DLD1 (cell line): ENCODE results near the gene NSD2.
"Not testable (repeated sequence)": the region's sequence is repeated elsewhere in the genome, so short reads cannot be mapped to it uniquely, and the experiment has no call there.

Experiments
- in situ Hi-C: cut with HindIII; loops from 2 replicates; pipeline ENCODE4 v1.10.0; 2017; ENCODE audit warnings: low sequenced_read_pairs

Gene NSD2

DNA sequence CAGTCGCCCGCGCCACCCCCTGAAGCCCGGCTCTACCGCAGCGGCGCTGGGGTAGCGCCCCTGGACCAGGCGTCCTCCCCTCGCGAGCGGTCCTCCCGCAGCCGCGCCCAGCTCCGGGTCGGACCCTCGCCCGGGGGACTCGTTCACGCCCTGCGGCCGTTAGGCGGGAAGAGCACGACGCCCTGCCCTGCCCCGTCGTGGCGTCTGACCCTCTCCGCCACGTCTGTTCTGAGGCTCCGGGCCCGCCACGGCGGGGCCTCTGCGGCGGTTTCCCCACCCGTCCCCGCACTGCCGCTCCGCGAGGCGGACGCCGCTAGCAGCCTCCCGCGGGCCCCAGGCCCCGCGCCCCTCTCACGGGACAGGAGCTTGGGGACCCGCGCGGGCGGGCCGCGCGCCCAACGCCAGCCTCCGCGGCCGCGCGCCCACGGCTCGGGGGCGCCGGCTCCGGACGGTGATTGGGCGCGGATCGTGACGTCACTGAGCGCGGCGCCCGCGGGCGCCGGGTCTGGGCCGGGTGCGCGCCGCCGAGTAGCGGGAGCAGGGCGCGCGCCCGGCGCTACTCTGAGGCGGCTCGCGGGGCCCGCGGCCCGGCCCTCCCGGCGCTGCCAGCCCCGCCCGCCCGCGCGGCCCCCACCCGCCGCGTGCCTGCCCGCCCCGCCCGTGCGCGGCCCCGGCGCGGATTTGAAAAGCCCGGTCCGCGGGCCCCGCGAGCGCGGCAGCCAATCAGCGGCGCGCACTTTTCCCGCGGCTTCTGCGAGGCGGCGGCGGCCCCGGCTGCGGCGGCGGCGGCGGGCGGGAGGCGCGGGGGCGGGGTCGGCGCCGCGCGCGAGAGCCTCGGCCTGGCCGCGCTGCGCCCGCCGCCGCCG lies at the start of gene NSD2:
Gene NSD2, plus strand, starts transcription at position 816 of the 866 bp plus-strand sequence. CDS start 29,262 bp downstream, outside the sequence.
- in situ Hi-C loops: no loop called here

DNA sequence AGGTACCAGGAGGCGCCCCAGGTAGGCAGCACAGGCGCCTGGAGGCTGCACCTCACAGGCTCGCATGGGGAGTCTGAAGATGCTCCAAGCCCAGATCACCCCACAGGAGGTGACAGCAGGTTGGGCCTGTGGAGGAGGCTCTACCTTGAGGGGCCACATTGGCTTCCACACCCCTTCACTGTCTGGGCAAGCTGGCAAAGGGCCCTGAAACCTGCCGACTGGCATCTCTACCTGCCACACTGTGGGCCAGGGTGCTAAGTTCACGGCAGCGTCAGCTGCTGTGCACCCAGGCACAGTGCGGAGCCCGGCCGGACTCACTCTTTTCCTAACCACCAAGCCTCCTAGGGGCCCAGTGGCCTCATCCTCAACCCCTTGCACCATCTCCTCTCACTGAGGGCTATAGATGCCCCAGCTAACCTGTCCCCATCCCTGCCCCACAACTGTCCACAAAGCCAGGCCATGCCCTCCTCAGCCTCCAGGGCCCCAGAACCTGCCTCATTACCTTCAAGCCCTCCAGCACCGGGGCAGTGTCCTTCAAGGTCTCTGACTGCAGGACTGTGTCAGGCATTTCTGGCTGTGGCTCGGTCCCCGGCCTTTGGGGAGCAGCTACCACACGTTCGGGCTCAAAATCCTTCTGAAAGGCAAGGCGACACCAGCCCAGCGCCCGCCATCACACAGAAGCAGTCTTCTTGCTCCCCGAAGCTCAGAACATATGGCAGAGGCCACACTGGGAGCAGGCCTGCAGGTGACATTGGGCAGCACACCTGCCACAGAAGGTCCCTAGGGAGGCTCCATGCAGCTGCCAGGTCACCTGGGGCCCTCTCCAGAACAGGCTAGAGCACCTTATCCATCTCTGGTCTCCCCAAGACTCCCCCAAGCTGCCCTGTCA lies 49.3 kb upstream of the NSD2 start:
- in situ Hi-C loops: no loop called here

DNA sequence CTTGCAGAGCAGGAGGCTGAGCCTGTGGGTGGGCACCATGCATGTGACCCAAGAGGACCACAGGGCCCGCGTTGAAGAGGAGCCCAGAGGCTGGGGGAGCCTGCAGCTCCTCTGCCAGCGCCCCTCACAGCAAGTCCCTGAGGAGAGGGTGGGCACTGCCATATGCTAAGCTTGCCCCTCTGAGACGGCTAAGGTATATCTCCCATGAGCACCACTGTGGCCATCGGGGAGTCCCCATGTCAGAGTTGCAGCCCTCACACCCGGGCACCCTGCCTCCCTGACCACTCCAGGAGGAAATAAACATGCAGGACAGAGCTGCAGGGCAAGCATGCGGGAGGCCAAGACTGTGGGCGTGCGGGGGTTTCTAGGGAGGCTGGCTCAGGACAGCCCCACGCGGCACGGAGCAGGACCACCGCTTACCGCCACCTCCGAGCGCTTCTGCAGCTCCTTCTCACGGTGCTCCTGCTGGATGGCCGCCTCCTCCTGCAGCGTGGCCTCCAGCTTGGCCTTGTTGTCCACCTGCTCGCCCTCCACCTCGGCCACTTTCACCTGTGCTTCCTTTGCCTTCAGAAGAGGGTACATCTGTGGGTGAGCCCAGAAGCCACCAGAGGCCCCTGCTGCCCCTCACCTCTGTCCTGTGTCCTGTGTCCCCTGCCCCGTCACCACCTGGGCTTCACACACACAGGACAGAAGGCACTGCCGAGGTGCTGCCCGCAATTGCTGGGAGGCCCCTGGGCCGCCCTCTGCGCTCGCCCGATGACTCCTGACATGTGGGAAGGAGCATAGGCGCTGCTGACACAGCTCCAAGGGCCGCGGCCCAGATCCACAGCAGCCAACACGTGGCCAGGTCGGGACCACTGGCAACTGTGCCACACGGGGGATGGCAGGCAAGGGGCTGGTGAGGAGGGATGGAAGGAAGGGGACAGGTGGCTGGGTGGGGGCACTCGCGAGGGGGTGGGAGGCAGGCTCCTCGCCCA lies 48.3 kb upstream of the NSD2 start:
- in situ Hi-C loops: no loop called here

DNA sequence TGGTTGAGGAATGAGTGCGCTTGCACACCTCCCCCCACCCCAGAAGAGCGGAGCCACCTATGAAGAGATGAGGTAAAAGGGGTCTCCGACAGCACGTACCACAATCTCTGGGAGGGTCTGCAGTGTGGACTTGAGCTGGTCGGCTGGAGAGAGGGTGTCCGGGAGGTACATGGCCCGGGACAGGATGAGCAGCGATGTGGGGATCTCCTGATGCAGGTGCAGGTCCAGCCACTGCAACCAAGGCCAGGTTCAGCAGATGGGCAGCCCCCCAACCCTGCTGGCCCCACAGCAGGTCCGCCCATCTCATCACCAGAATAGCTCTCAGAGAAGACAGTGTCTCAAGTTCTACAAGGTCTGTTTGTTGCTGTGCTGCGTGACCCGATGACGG lies 47.7 kb upstream of the NSD2 start:
- in situ Hi-C loops: no loop called here

DNA sequence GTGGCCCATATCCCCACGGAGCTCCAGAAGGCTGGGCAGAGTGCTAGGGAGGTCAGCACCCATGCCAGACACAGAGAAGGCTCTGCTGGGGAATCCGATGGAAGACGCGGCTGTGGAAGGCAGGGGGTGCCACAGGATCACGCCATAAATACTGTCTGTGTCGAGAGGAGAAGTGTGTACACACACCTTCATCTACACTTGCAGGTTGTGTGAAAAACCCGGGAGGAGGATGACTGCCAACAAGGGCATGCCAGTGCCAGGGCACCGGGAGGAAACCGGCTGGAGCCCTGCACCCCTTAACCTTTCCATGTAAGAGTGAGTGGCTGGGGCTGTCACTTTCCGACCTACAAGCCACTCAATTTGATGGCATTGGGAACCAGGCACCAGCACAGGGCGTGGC lies 46.4 kb upstream of the NSD2 start:
- in situ Hi-C loops: no loop called here

DNA sequence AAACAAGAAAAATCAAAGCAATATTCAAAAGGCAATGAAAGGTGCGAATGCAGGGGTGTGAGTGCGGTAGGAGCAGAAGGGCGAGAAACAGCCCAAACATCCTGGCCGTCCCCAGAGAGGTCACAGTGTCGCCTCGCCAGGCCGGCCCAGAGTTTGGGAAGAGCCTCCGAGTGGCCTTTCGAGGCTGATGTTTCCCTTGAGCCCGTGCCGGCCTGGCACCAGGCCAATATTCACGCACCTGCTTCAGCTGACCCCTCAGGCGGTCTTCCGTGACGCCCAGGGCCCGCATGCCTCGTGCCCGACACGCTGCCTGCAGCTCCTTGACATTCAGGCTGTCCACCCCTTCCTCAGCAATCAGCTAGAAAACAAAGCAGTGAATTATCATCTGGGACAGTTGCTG lies 45.9 kb upstream of the NSD2 start:
- in situ Hi-C loops: no loop called here

DNA sequence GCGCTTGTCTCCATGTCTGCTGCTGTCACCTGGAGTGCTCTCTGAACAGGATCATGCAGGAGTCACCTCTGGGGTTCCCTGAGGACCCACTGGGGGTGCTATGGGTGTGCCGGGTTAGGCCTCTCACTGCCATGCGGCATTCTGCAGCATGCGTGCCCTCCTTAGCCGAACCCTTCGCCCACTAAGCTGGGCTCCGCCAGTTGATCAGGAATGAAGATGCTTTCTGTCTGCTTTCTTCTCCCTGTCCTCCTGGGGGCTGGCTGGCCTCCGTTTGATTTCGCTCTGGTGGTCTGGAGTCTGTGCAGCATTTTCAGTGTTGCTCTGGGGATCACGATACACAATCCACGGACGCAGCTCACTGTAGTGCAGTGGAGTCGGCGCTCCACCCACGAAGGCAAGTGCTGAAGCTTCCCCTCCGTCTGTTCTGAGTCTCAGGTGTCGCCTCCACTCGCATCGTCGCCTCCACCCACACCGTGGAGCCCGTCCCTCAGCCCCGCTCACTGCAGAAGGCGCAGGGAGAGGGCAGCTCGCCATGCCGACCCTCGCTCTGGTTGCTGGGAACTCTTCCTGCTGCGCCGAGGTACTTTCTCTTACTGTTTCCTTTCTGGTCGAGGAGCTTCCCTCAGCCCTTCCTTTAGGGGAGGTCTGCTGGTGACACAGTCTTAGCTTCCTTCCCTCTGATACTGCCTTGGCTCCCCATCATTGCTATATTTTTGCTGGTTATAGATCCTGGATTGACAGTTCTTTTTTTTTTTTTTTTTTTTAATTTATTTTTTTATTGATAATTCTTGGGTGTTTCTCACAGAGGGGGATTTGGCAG lies 44.5 kb upstream of the NSD2 start:
- in situ Hi-C loops: no loop called here

DNA sequence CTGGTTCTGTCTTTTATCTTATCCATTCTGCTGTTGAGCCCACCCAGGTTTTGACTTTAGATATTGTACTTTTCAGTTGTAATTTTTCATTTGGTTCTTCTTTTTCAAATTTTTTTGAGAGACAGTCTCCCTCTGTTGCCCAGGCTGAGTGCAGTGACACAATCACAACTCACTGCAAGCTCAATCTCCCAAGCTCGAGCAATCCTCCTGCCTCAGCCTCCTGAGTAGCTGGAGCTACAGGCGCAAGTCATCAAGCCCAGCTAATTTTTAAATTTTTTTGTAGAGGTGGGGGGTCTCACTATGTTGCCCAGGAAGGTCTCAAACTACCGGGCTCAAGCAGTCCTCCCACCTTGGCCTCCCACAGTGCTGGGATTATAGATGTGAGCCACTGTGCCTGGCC lies 41.0 kb upstream of the NSD2 start:
- in situ Hi-C loops: no loop called here

DNA sequence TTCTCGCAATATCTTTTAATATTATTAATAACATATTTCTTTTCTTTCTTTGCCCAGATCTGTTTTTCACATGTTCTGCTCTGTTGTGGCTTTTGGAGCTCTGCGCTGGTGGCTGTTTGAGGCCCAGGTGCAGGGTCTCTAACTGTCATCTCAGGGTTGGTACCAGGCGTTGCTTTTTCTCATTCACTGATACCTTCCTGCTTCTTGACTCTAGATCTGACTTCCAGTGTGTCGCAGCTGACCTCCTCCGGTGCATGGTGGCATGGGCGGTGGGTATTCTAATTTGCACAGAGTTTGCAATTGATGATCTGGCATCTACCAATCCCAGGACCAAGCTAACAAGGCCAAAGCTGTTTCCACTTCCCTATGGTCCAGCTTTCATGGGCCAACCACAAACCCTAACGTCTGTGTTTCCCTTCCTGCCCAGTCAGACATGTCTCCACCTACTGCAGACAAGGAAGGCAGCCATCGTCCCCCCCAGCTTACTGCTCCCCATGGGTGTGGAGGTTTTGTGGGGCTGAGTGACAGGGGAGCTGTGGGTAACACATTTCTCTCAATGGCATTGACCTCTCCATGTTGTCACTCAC lies 40.5 kb upstream of the NSD2 start:
- in situ Hi-C loops: no loop called here

DNA sequence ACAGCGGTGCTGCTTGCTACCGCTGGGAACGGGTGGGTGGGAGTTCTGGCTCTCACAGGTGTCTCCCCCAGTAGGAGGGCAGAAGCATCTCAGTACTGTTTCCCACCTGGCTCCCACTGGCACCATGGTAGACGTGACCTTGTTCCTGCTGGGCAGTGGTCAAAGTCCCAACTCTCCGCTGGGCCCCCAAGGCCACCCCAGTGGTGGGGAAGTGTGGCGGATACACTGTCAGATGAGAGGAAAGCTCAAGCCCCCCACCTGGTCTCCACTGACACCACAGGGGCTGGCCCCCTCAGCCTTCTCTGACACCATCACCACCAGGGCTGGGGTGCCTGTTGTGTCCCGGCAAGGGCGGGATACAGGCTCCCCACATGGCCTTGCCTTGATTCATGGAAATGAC lies 39.9 kb upstream of the NSD2 start:
- in situ Hi-C loops: no loop called here

DNA sequence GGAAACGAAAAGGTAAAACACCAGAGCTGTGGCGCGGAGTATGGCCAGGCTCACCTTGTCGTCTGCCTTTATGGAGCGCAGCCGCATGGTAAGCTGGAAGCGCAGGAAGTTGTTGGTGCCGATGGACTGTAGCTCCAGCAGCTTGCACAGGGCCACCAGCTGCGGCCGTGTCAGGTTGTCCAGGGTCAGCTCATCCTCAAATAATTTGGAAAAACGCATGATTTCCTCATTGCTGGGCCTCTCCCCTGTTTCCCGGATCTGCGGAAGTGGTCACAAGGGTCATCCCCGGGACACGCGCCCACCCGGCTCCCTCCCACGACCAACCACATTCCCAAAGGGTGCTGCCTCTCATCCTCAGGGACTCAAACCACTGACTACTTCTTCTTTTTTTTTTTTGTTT lies 38.5 kb upstream of the NSD2 start:
- in situ Hi-C loops: no loop called here

DNA sequence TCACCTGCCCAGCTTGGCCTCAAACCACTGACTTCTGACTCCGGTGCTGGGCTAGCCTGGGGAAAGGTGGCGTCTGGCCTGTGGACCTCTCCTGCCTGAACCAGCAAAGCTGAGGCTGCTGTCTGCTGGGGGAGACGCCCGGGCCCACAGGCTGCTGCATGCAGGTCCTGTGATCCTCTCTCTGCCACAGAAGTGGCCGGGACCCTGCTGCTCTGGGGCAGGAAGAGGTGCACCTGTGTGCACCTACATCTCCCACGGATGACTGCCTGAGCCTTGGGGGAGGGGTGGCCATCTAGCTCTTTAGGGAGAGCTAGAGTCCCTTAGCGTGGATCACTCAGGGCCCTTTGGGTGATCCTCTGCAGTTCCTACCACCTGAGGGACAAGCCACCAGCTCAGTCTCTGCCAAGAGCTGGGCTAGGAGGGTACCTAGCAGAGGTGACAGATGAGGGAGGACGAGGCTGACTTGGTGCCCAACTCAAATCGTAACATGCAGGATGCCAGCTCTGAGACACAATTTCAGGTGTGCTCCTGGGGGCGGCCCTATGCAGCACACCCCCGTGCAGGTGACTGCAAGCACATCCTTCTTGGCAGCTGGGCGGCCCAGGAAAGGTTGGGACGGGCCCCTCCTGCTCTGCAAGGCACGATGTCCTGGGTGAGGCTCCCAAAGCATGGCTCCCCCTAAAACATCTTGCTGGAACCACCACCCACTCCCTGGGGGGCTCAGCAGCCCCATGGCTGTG lies 37.7 kb upstream of the NSD2 start:
- in situ Hi-C loops: no loop called here

DNA sequence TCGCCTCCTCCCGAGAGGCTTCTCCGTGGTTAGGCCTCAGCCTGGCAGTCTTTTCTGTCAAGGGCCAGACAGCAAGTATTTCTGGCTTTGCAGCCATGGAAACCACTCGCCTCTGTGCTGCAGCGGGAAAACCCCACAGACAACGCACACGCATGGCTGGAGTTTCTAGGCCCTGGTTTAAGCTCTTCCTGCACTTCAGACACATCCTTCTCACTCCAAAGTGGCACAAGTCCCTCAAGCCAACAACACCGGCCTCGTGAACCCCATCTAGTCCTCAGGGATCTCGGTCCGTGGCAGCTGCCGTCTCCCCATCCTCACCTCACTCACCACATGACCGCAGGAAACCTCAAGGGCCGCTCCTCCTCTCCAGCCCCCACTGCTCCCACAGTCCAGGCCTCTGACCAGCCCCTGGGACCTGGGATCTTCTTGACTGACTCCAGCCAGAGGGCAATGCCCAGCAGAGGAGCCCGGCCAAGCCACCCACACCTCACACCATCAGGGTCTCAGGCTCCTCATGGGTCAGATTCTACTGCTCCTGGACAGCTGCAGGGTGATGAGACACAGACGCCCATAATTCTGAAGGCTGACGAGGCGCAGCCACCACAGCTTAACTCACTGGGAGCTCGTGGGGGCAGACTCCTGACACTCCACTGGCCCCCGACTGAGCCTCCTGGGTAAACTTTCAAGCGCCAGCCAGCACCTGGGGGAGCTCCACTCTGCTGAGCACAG lies 37.0 kb upstream of the NSD2 start:
- in situ Hi-C loops: no loop called here

DNA sequence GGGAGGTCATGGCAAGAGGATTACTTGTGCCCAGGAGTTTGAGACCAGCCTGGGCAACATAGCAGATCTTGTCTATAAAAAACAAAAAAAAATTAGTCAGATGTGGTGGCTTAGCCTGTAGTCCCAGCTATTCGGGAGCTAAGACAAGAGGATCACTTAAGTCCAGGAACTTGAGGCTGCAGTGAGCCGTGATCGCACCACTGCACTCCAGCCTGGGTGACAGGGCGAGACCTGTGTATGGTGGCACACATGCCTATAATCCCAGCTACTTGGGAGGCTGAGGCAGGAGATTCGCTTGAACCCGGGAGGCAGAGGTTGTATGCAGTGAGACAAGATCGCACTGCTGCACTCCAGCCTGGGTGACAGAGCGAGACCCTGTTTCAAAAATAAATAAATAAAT lies 35.4 kb upstream of the NSD2 start:
- in situ Hi-C loops: not testable (repeated sequence)

DNA sequence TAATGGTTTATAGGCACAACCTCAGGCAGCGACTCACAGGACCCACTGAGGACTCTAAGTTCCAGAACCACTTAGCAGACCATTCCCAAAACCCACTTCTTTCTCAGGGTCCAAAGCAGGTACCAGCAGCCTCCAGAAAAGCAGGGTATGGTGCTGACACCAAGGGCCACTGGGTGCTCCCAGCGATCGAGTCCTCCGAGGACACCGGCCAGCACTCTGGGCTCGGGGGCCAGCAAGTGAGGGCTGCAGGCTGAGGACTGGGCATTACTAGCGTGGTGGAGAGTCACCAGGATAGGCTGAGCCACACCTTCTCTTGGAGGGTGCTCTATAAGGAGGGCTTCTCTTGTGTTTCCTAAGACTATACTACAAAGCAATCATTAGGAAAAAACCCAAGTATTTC lies 34.5 kb upstream of the NSD2 start:
- in situ Hi-C loops: no loop called here

DNA sequence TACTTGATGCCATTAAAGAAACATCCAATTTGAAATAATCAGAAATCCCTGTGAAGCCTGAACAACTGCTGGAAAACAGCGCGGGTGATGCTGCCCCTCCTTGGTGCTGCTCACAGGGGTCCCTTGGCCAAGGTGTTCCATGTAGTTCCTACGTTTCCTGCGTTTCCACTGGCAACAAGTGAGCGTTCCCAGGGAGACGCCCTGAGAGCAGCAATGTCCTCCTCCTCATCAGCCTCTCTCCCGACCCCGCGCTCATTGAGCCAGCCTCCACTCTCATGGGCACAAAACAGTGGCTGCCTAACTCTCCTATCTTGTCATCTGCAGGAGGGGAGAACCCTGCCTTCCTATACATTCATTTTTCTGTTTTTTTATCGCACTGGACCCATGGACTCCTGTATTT lies 34.1 kb upstream of the NSD2 start:
- in situ Hi-C loops: no loop called here

DNA sequence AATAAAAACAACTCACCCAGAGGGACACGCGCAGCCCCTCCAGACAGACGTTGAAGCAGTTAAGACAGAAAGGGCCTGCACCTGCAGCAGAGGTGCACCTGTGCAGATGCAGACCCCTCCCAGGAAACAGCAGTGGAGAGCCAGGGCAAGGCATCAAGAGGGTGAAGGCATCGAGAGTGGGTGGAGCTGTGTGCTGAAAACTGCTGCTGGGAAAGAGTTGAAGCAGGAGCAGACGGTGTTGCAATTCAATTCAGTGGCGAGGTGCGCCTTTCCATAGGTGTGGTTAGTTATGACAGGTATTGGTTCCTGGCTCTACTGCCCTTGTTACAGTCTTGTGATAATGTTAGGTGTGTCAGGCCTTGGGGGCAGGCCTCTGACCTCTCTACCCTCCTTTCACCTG lies 31.9 kb upstream of the NSD2 start:
- in situ Hi-C loops: no loop called here

DNA sequence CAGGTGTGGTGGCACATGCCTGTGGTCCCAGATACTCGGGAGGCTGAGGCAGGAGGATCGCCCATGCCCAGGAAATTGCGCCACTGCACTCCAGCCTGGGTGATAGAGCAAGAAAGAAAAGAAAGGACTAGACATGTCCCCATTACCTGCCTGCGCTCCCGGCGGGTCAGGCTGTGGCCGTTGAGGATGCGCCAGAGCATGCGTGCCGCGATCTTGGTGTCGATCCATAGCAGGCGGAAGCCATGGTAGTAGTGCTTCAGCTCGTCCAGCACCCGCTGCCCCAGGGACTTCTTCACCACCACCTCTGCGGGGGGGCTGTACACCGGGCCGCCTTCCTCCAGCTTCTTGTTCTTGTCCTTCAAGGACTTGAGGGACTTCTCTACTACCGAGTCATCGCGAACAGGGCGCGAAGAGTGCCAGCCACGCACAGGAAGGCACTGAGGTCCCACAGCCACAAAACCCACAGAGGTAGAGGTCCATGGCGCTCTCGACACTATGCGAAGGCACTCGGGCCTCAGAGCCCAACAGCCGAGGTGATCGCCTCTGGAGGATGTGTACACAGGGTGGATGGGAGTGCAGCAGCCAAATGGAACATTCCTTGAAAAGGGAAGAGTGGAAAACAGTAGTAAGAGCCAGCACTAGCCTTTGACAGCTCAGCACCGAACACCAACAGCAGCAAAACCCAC lies 29.8 kb upstream of the NSD2 start:
- in situ Hi-C loops: no loop called here
